Measurements from ENCODE around the gene CSTPP1. TPM values are rescaled to one million over a fixed set of nuclear protein-coding genes. Genes with fewer than 3 reads are reported as not detected.
"Not testable (repeated sequence)": the region's sequence is repeated elsewhere in the genome, so short reads cannot be mapped to it uniquely, and the experiment has no call there.

Gene CSTPP1
- total RNA-seq, 2 experiments from 2014 or later: 14.2 to 16.5 TPM

- Mint-ChIP-seq H3K4me1 (peaks cover 2% of the 10 kb centered on the region), H3K36me3 (no peaks in the 10 kb centered on the region), H3K4me3 (no peak overlapping the region), H3K27ac (no peak overlapping the region), H3K9me3 (no peaks in the 10 kb centered on the region), H3K27me3 (no peaks in the 10 kb centered on the region)
- DNase-seq (no peak), ATAC-seq (ENCODE audit: low read depth) (no peak)
- POLR2A ChIA-PET: interaction anchor here (0.6 kb wide), 1 partner anchor 739 kb away, joined by 3 read pairs; the partner anchor contains the start of gene AGBL2
Measured at GRCh38 chr11:46976182-46976854, 39.8 kb downstream of the CSTPP1 start.

GRCh38 chr11:46977038-46977813 is 40.7 kb downstream of the CSTPP1 start:
- Mint-ChIP-seq H3K9me3 (no peaks in the 10 kb centered on the region), H3K27ac (no peak overlapping the region), H3K4me1 (peaks cover 6% of the 10 kb centered on the region), H3K27me3 (no peaks in the 10 kb centered on the region), H3K36me3 (no peaks in the 10 kb centered on the region), H3K4me3 (no peak overlapping the region)
- no peak for DNase-seq
- no peak for ATAC-seq (ENCODE audit: low read depth)
- POLR2A ChIA-PET: no interaction called here

GRCh38 chr11:46978005-46978491 is 41.5 kb downstream of the CSTPP1 start:
- no peak overlapping the region for H3K4me3 Mint-ChIP-seq
- H3K27me3 Mint-ChIP-seq: no peaks in the 10 kb centered on the region
- peaks cover 6% of the 10 kb centered on the region for H3K4me1 Mint-ChIP-seq
- no peak overlapping the region for H3K27ac Mint-ChIP-seq
- H3K36me3 Mint-ChIP-seq: no peaks in the 10 kb centered on the region
- DNase-seq (no peak), ATAC-seq (ENCODE audit: low read depth) (no peak)
- H3K9me3 Mint-ChIP-seq: no peaks in the 10 kb centered on the region
- POLR2A ChIA-PET: no interaction called here

- POLR2A ChIA-PET: no interaction called here
- no peak overlapping the region for H3K27ac Mint-ChIP-seq
- no peak overlapping the region for H3K4me3 Mint-ChIP-seq
- H3K9me3 Mint-ChIP-seq: no peaks in the 10 kb centered on the region
- H3K27me3 Mint-ChIP-seq: no peaks in the 10 kb centered on the region
- no peak for DNase-seq
- peaks cover 6% of the 10 kb centered on the region for H3K4me1 Mint-ChIP-seq
- ATAC-seq (ENCODE audit: low read depth): no peak
- H3K36me3 Mint-ChIP-seq: no peaks in the 10 kb centered on the region
Measured at GRCh38 chr11:46979358-46979757, 42.8 kb downstream of the CSTPP1 start.

- POLR2A ChIA-PET: no interaction called here
- Mint-ChIP-seq H3K4me3 (peak overlapping the region; percentile 48), H3K9me3 (no peaks in the 10 kb centered on the region), H3K4me1 (peaks cover 6% of the 10 kb centered on the region), H3K27me3 (no peaks in the 10 kb centered on the region), H3K27ac (no peak overlapping the region), H3K36me3 (no peaks in the 10 kb centered on the region)
- no peak for DNase-seq
- no peak for ATAC-seq (ENCODE audit: low read depth)
Measured at GRCh38 chr11:46981436-46981835, 44.9 kb downstream of the CSTPP1 start.

GRCh38 chr11:46982797-46983452 is 46.4 kb downstream of the CSTPP1 start:
- ATAC-seq (ENCODE audit: low read depth) (no peak), DNase-seq (no peak)
- Mint-ChIP-seq H3K27ac (no peak overlapping the region), H3K9me3 (no peaks in the 10 kb centered on the region), H3K27me3 (no peaks in the 10 kb centered on the region), H3K36me3 (peaks cover 5% of the 10 kb centered on the region), H3K4me1 (peaks cover 6% of the 10 kb centered on the region), H3K4me3 (no peak overlapping the region)
- POLR2A ChIA-PET: no interaction called here

GRCh38 chr11:46983598-46983997 is 47.0 kb downstream of the CSTPP1 start:
- H3K4me1 Mint-ChIP-seq: peaks cover 6% of the 10 kb centered on the region
- H3K27ac Mint-ChIP-seq: no peak overlapping the region
- no peaks in the 10 kb centered on the region for H3K9me3 Mint-ChIP-seq
- POLR2A ChIA-PET: no interaction called here
- no peaks in the 10 kb centered on the region for H3K27me3 Mint-ChIP-seq
- ATAC-seq (ENCODE audit: low read depth) (no peak), DNase-seq (no peak)
- no peak overlapping the region for H3K4me3 Mint-ChIP-seq
- H3K36me3 Mint-ChIP-seq: peaks cover 8% of the 10 kb centered on the region

- ATAC-seq (ENCODE audit: low read depth): no peak
- H3K36me3 Mint-ChIP-seq: peaks cover 9% of the 10 kb centered on the region
- H3K4me3 Mint-ChIP-seq: no peak overlapping the region
- peaks cover under 1% of the 10 kb centered on the region for H3K9me3 Mint-ChIP-seq
- H3K27me3 Mint-ChIP-seq: no peaks in the 10 kb centered on the region
- H3K27ac Mint-ChIP-seq: no peak overlapping the region
- DNase-seq: no peak
- POLR2A ChIA-PET: no interaction called here
- H3K4me1 Mint-ChIP-seq: peaks cover 6% of the 10 kb centered on the region
Measured at GRCh38 chr11:46984548-46984947, 48.0 kb downstream of the CSTPP1 start.

GRCh38 chr11:46984987-46985386 is 48.4 kb downstream of the CSTPP1 start:
- Mint-ChIP-seq H3K4me1 (peaks cover 6% of the 10 kb centered on the region), H3K27me3 (no peaks in the 10 kb centered on the region), H3K27ac (no peak overlapping the region), H3K4me3 (no peak overlapping the region), H3K36me3 (peaks cover 13% of the 10 kb centered on the region), H3K9me3 (peaks cover 4% of the 10 kb centered on the region)
- DNase-seq (no peak), ATAC-seq (ENCODE audit: low read depth) (no peak)
- POLR2A ChIA-PET: no interaction called here

GRCh38 chr11:46987183-46987582 is 50.6 kb downstream of the CSTPP1 start:
- Mint-ChIP-seq H3K27me3 (no peaks in the 10 kb centered on the region), H3K36me3 (peaks cover 20% of the 10 kb centered on the region), H3K9me3 (peaks cover 4% of the 10 kb centered on the region), H3K4me1 (no peaks in the 10 kb centered on the region), H3K4me3 (no peak overlapping the region), H3K27ac (no peak overlapping the region)
- POLR2A ChIA-PET: no interaction called here
- ATAC-seq (ENCODE audit: low read depth) (no peak), DNase-seq (no peak)

- H3K4me1 Mint-ChIP-seq; H3K4me3 Mint-ChIP-seq; H3K27ac Mint-ChIP-seq; ATAC-seq (ENCODE audit: low read depth); DNase-seq; POLR2A ChIA-PET; H3K27me3 Mint-ChIP-seq: not testable (repeated sequence)
- peaks cover 30% of the 10 kb centered on the region for H3K36me3 Mint-ChIP-seq
- peaks cover 14% of the 10 kb centered on the region for H3K9me3 Mint-ChIP-seq
Measured at GRCh38 chr11:46989810-46990487, 53.4 kb downstream of the CSTPP1 start.

- peaks cover 15% of the 10 kb centered on the region for H3K9me3 Mint-ChIP-seq
- DNase-seq (no peak), ATAC-seq (ENCODE audit: low read depth) (no peak)
- peaks cover 33% of the 10 kb centered on the region for H3K36me3 Mint-ChIP-seq
- H3K4me1 Mint-ChIP-seq: no peaks in the 10 kb centered on the region
- POLR2A ChIA-PET: no interaction called here
- no peak overlapping the region for H3K27ac Mint-ChIP-seq
- no peaks in the 10 kb centered on the region for H3K27me3 Mint-ChIP-seq
- H3K4me3 Mint-ChIP-seq: no peak overlapping the region
Measured at GRCh38 chr11:46991391-46991790, 54.8 kb downstream of the CSTPP1 start.

GRCh38 chr11:46992386-46992785 is 55.8 kb downstream of the CSTPP1 start:
- peaks cover 41% of the 10 kb centered on the region for H3K36me3 Mint-ChIP-seq
- H3K4me3 Mint-ChIP-seq; DNase-seq; ATAC-seq (ENCODE audit: low read depth); POLR2A ChIA-PET; H3K4me1 Mint-ChIP-seq; H3K27me3 Mint-ChIP-seq; H3K27ac Mint-ChIP-seq: not testable (repeated sequence)
- H3K9me3 Mint-ChIP-seq: peaks cover 15% of the 10 kb centered on the region
